HL-60 (cell line): Measurements from ENCODE around the gene CDC25A.
A peak's percentile ranks its signal among the peaks of the same experiment; 100 is the strongest.
"Not testable (repeated sequence)": the region's sequence is repeated elsewhere in the genome, so short reads cannot be mapped to it uniquely, and the experiment has no call there.

Experiments used
- DNase-seq, 2 experiments: peaks; one replicate each; pipeline ENCODE4 v3.0.0-alpha.2; 2010 to 2020; ENCODE audit warnings: low read depth in 1 of 2, low spot score in 1 of 2
- H3K27ac ChIP-seq: fragments of 250-450 bp; sonication (Bioruptor Pico); replicated peaks from 2 replicates; pipeline ENCODE4 v1.5.1; 2020; ENCODE audit warnings: mild to moderate bottlenecking, moderate library complexity
- H3K27me3 ChIP-seq: fragments of 250-450 bp; sonication (Bioruptor Pico); 2 replicates; pipeline ENCODE4 v1.5.1; 2021; ENCODE audit warnings: mild to moderate bottlenecking, moderate library complexity; ENCODE audit not compliant: insufficient read depth, poor library complexity, severe bottlenecking
- H3K4me3 ChIP-seq: replicated peaks from 2 replicates; pipeline ENCODE4 v1.5.1; 2011; ENCODE audit warnings: mild to moderate bottlenecking, control low read depth, low read length; ENCODE audit not compliant: insufficient read depth
- GABPA ChIP-seq: IDR thresholded peaks from 2 replicates; pipeline ENCODE4 v1.6.1; 2012; ENCODE audit warnings: low read depth
- POLR2AphosphoS5 ChIP-seq: IDR thresholded peaks from 2 replicates; pipeline ENCODE4 v1.6.1; 2012; ENCODE audit warnings: low read depth
- SPI1 ChIP-seq: IDR thresholded peaks from 2 replicates; pipeline ENCODE4 v1.6.1; 2012; ENCODE audit warnings: low read depth, mild to moderate bottlenecking, borderline replicate concordance
- TF ChIP-seq, protein P1 (sequence below): IDR thresholded peaks from 2 replicates; pipeline ENCODE4 v1.6.1; 2012; ENCODE audit warnings: low read depth; ENCODE audit not compliant: insufficient replicate concordance
- TF ChIP-seq, protein P2 (sequence below): IDR thresholded peaks from one replicate; pipeline ENCODE4 v1.5.1; 2011; ENCODE audit warnings: low read length, control low read depth, inconsistent platforms; ENCODE audit not compliant: insufficient read depth

CDC25A gene

DNA sequence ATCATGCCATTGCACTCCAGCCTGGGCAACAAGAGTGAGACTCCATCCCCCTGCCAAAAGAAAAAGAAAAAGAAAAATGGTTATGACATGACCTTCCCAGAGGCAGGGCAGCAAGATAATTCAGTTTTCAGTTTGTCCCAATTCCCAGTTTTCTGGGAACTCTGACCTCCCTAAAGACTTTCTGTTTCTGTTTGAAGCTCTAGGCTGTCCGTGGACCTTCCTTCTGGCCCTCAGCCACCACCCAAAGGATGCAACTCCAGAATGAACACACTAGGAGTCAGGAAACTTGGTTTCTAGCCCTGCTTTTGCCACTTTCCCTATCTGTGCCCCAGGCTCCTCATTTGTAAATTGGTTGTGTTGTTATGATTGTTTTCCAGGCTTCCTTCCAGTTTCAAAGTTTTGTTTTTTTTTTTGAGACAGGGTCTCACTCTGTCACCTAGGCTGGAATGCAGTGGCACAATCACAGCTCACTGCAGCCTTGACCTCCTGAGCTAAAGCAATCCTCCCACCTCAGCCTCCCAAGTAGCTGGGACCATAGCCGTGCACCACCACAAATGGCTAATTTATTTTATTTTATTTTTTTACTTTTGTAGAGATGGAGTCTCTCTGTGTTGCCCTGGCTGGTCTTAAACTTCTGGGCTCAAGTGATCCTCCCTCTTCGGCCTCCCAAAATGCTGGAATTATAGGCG lies 68.6 kb downstream of the CDC25A start:
- TF ChIP-seq GABPA: no peak
- TF ChIP-seq SPI1: no peak
- no peaks in the 10 kb centered on the region for H3K27me3 ChIP-seq
- no peak overlapping the region for H3K27ac ChIP-seq
- no peak for DNase-seq
- no peak overlapping the region for H3K4me3 ChIP-seq

DNA sequence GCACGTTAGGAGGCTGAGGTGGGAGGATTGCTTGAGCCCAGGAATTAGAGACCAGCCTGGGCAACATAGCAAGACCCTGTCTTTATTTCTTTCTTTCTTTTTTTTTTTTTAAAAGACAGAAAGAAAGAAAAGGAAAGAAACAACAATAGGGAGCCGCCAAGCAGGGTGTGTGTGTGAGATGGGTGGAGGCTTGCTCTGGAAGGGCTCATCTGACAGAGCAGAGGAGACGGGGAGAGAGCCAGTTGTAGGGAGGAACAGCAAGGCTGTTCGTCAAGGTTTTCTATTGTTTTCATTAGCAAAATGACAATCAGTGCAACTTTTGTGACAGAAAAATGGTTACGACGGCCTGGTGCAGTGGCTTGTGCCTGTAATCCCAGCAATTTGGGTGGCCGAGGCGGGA lies 69.3 kb downstream of the CDC25A start:
- H3K27me3 ChIP-seq: no peaks in the 10 kb centered on the region
- DNase-seq: no peak
- H3K27ac ChIP-seq: no peak overlapping the region
- TF ChIP-seq SPI1 (no peak), POLR2AphosphoS5 (no peak), GABPA (no peak)
- TF ChIP-seq, protein P1, sequence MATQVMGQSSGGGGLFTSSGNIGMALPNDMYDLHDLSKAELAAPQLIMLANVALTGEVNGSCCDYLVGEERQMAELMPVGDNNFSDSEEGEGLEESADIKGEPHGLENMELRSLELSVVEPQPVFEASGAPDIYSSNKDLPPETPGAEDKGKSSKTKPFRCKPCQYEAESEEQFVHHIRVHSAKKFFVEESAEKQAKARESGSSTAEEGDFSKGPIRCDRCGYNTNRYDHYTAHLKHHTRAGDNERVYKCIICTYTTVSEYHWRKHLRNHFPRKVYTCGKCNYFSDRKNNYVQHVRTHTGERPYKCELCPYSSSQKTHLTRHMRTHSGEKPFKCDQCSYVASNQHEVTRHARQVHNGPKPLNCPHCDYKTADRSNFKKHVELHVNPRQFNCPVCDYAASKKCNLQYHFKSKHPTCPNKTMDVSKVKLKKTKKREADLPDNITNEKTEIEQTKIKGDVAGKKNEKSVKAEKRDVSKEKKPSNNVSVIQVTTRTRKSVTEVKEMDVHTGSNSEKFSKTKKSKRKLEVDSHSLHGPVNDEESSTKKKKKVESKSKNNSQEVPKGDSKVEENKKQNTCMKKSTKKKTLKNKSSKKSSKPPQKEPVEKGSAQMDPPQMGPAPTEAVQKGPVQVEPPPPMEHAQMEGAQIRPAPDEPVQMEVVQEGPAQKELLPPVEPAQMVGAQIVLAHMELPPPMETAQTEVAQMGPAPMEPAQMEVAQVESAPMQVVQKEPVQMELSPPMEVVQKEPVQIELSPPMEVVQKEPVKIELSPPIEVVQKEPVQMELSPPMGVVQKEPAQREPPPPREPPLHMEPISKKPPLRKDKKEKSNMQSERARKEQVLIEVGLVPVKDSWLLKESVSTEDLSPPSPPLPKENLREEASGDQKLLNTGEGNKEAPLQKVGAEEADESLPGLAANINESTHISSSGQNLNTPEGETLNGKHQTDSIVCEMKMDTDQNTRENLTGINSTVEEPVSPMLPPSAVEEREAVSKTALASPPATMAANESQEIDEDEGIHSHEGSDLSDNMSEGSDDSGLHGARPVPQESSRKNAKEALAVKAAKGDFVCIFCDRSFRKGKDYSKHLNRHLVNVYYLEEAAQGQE: no peak
- TF ChIP-seq, protein P2, sequence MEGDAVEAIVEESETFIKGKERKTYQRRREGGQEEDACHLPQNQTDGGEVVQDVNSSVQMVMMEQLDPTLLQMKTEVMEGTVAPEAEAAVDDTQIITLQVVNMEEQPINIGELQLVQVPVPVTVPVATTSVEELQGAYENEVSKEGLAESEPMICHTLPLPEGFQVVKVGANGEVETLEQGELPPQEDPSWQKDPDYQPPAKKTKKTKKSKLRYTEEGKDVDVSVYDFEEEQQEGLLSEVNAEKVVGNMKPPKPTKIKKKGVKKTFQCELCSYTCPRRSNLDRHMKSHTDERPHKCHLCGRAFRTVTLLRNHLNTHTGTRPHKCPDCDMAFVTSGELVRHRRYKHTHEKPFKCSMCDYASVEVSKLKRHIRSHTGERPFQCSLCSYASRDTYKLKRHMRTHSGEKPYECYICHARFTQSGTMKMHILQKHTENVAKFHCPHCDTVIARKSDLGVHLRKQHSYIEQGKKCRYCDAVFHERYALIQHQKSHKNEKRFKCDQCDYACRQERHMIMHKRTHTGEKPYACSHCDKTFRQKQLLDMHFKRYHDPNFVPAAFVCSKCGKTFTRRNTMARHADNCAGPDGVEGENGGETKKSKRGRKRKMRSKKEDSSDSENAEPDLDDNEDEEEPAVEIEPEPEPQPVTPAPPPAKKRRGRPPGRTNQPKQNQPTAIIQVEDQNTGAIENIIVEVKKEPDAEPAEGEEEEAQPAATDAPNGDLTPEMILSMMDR: no peak
- no peak overlapping the region for H3K4me3 ChIP-seq

DNA sequence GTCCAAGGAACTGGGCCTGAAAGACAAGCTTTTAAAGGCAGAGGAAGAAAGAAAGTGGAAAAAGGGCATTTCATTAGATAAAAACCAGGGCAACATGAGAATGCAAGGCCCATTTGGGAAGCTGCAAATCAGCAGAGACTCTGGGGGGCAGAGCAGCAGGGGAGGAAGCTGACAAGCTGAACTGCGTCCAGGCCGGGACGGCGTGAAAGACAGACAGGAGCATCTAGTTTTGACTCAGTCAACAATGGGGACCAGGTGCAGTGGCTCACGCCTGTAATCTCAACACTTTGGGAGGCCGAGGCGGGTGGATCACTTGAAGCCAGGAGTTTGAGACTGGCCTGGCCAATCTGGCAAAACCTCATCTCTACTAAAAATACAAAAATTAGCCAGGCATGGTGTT lies 69.9 kb downstream of the CDC25A start:
- H3K27me3 ChIP-seq: no peaks in the 10 kb centered on the region
- no peak overlapping the region for H3K27ac ChIP-seq
- TF ChIP-seq POLR2AphosphoS5 (no peak), GABPA (no peak), SPI1 (no peak)
- TF ChIP-seq, protein P1: no peak
- TF ChIP-seq, protein P2: no peak
- no peak for DNase-seq
- H3K4me3 ChIP-seq: no peak overlapping the region

DNA sequence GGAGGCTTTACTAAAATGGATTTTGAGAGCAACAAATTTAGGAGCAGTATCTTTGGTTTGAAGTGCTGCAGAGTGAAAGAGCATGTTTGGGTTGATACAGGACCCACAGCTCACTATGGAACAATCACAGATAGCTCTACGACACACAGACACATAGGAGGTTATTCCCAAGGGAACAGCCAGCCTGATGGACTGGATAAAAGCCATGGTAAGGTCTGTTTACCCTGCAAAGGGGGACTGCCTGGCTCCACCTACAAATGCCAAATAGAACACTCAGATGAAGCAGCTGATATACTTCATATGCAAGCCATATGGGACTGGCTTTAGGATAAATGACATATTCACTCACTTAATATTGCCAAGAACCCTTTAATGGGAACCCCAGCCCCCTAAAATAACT lies 75.4 kb downstream of the CDC25A start:
- Histone ChIP-seq H3K4me3 (no peak overlapping the region), H3K27ac (no peak overlapping the region; the same call in 1 of the 2 replicates), H3K27me3 (no peaks in the 10 kb centered on the region)
- no peak for DNase-seq
- TF ChIP-seq, protein P2: no peak
- no peak for TF ChIP-seq SPI1
- TF ChIP-seq, protein P1: no peak
- TF ChIP-seq GABPA: no peak
- no peak for TF ChIP-seq POLR2AphosphoS5

DNA sequence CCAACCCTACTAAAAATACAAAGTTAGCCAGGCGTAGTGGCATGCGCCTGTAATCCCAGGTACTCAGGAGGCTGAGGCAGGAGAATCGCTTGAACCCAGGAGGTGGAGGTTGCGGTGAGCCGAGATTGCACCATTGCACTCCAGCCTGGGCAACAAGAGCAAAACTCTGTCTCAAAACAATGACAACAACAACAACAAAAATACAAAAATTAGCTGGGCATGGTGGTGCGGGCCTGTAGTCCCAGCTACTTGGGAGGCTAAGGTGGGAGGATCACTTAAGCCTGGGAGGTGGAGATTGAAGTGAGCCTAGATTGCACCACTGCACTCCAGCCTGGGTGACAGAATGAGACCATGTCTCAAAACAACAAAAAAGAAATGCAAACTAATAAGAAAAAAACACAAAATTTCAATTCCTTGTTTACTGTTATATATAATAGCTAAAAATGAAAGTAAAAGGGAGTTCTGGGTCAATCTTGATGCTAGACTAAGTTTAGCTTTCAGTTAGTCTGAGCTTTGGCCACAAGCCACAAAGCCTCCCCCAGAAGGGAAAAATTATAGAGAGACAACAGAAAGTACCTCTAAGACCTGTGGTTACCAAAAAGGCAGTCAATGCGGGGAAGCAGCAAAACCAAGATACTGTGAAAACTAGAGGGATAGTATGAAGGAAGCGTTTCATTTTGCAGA lies 76.0 kb downstream of the CDC25A start:
- H3K4me3 ChIP-seq, H3K27ac ChIP-seq, H3K27me3 ChIP-seq: not testable (repeated sequence)
- DNase-seq: peak in 1 of 2 experiments; percentile 36
